PC-9 (cell line): Measurements from ENCODE around the gene MRC2. TPM values are rescaled to one million over a fixed set of nuclear protein-coding genes. Genes with fewer than 3 reads are reported as not detected.

Source experiments
- BruUV-seq: library from RNA; stranded (reverse); fragments of 400-500 nt; replicated peaks from 2 replicates; lab custom pipeline; 2021; lab: Mats Ljungman, UMichigan
- CTCF ChIA-PET: fragments of 300-600 bp; sonication (Branson Sonifier 250); formaldehyde crosslinking; loops from one replicate; lab custom pipeline; 2022; ENCODE audit warnings: antibody characterized with exemption; lab: Charles Lee
- POLR2A ChIA-PET: fragments of 300-600 bp; sonication (Branson Sonifier 250); formaldehyde crosslinking; loops from one replicate; lab custom pipeline; 2022; ENCODE audit warnings: antibody characterized with exemption; ENCODE audit not compliant: unreplicated experiment; lab: Charles Lee
- DNase-seq, 2 experiments: peaks; one replicate each; pipeline versions ENCODE4 v3.0.0 to v3.0.0-alpha.2; 2015 to 2022; ENCODE audit warnings: mixed read lengths in 1 of 2
- H2AFZ ChIP-seq: fragments of 200-600 bp; sonication (generic); 2 replicates; pipeline ENCODE4 v1.8.1; 2017; ENCODE audit warnings: antibody characterized with exemption
- H3F3A ChIP-seq: fragments of 200-600 bp; sonication (generic); 2 replicates; pipeline ENCODE4 v1.8.1; 2017; ENCODE audit warnings: antibody characterized with exemption, mild to moderate bottlenecking, low read depth; ENCODE audit not compliant: insufficient read depth
- H3K27ac ChIP-seq: fragments of 200-600 bp; sonication (generic); 2 replicates; pipeline ENCODE4 v1.6.1; 2016; ENCODE audit warnings: mixed run types
- H3K27me3 ChIP-seq: fragments of 200-600 bp; sonication (generic); 2 replicates; pipeline ENCODE4 v1.6.1; 2016; ENCODE audit warnings: low read depth, mixed run types; ENCODE audit not compliant: insufficient read depth
- H3K36me3 ChIP-seq: fragments of 200-600 bp; sonication (generic); 2 replicates; pipeline ENCODE4 v1.6.1; 2016; ENCODE audit warnings: low read depth, mixed run types
- H3K4me1 ChIP-seq: fragments of 200-600 bp; sonication (generic); replicated peaks from 2 replicates; pipeline ENCODE4 v1.6.1; 2016; ENCODE audit warnings: mixed run types; ENCODE audit not compliant: insufficient read depth
- H3K4me2 ChIP-seq: fragments of 200-600 bp; sonication (generic); 2 replicates; pipeline ENCODE4 v1.6.1; 2017; ENCODE audit warnings: mixed run types
- H3K4me3 ChIP-seq: fragments of 200-600 bp; sonication (generic); 2 replicates; pipeline ENCODE4 v1.6.1; 2016; ENCODE audit warnings: mixed run types
- H3K79me2 ChIP-seq: fragments of 200-600 bp; sonication (generic); 2 replicates; pipeline ENCODE4 v1.6.1; 2017; ENCODE audit warnings: low read depth, mixed run types
- H3K9me2 ChIP-seq: fragments of 200-600 bp; sonication (generic); 2 replicates; pipeline ENCODE4 v1.8.1; 2017; ENCODE audit warnings: mild to moderate bottlenecking; ENCODE audit not compliant: insufficient read depth
- H3K9me3 ChIP-seq: fragments of 200-600 bp; sonication (generic); 2 replicates; pipeline ENCODE4 v1.8.1; 2016; ENCODE audit warnings: low read depth; ENCODE audit not compliant: insufficient read depth
- H4K20me1 ChIP-seq: fragments of 200-600 bp; sonication (generic); 2 replicates; pipeline ENCODE4 v1.8.1; 2017; ENCODE audit not compliant: insufficient read depth
- EZH2 ChIP-seq: fragments of 200-600 bp; sonication (generic); IDR thresholded peaks from 2 replicates; pipeline ENCODE4 v1.8.0; 2017; ENCODE audit warnings: antibody characterized with exemption, low read depth
- intact Hi-C: fragments of 100-400 bp; cut with micrococcal nuclease; formaldehyde crosslinking; loops from one replicate; pipeline ENCODE4 v1.10.0; 2022; ENCODE audit not compliant: unreplicated experiment
- total RNA-seq: library from RNA; stranded (reverse); gene quantifications from 2 replicates; pipeline ENCODE4 v1.2.3, GENCODE V29; 2021
- TF ChIP-seq, protein P1 (sequence below): fragments of 200-600 bp; sonication (generic); conservative IDR thresholded peaks from 2 replicates; pipeline ENCODE4 v1.6.1; 2017; ENCODE audit warnings: mixed run types, antibody characterized with exemption, mild to moderate bottlenecking, moderate library complexity

Gene MRC2
- total RNA-seq, 1 experiment from 2014 or later: 1.0 TPM

DNA sequence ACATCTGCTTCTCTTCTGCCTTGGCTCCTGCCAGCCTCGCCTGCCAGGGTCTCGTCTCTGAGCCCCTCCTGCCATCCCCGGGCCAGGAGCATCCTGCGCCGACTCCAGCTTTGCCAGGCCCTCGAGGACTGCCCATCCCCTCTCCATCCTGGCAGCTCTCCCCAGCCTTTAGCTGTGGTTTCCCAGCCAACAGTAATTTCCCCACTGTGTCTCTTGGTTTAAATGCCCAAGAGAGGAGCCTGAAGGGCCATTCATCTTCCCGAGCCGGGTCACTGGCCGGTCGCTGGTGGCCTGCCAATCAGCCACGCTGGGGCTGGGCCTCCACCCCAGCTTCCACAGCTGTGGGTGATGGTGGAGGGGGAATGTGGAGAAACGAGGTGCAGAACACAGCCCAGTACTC, 47.8 kb downstream of the MRC2 start:
- no peak for DNase-seq
- no peak overlapping the region for H2AFZ ChIP-seq
- TF ChIP-seq, protein P1, sequence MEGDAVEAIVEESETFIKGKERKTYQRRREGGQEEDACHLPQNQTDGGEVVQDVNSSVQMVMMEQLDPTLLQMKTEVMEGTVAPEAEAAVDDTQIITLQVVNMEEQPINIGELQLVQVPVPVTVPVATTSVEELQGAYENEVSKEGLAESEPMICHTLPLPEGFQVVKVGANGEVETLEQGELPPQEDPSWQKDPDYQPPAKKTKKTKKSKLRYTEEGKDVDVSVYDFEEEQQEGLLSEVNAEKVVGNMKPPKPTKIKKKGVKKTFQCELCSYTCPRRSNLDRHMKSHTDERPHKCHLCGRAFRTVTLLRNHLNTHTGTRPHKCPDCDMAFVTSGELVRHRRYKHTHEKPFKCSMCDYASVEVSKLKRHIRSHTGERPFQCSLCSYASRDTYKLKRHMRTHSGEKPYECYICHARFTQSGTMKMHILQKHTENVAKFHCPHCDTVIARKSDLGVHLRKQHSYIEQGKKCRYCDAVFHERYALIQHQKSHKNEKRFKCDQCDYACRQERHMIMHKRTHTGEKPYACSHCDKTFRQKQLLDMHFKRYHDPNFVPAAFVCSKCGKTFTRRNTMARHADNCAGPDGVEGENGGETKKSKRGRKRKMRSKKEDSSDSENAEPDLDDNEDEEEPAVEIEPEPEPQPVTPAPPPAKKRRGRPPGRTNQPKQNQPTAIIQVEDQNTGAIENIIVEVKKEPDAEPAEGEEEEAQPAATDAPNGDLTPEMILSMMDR: no peak
- TF ChIP-seq EZH2: no peak
- intact Hi-C loops: loop anchor here (10.0 kb wide), 1 partner anchor 940 kb away; no protein-coding TSS in a partner anchor
- H3K27ac ChIP-seq: no peak overlapping the region
- no peak overlapping the region for H3K4me2 ChIP-seq
- no peaks in the 10 kb centered on the region for H3K9me3 ChIP-seq
- no peaks in the 10 kb centered on the region for H3K9me2 ChIP-seq
- no peaks in the 10 kb centered on the region for H4K20me1 ChIP-seq
- BruUV-seq: no TSS peak
- no peak overlapping the region for H3K4me3 ChIP-seq
- H3K4me1 ChIP-seq: no peaks in the 10 kb centered on the region
- H3K36me3 ChIP-seq: no peaks in the 10 kb centered on the region
- H3K79me2 ChIP-seq: no peaks in the 10 kb centered on the region
- CTCF ChIA-PET: no interaction called here
- H3F3A ChIP-seq: no peaks in the 10 kb centered on the region; the same call in none of the 2 replicates
- POLR2A ChIA-PET: no interaction called here
- H3K27me3 ChIP-seq: no peaks in the 10 kb centered on the region

DNA sequence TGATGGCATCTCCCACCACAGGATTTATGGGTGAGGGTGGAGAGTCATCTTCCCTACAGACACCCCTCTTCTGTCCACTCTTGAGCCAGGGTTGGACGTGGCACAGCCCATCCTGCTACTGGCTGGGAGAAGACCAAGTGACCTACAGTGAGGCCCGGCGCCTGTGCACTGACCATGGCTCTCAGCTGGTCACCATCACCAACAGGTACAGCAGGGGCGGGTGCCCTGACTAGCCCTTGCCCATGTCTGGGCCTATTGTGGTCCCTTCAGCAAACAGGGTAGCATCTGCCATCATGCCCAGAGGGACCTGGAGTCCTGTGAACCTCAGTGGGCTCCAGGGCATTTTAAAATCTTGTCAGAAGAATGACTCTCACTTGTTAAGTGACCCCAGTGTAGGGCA, 48.2 kb downstream of the MRC2 start:
- CTCF ChIA-PET: no interaction called here
- Histone ChIP-seq H2AFZ (no peak overlapping the region), H3K4me3 (no peak overlapping the region), H3K36me3 (no peaks in the 10 kb centered on the region), H3K4me2 (no peak overlapping the region), H4K20me1 (no peaks in the 10 kb centered on the region), H3K79me2 (no peaks in the 10 kb centered on the region), H3K27me3 (no peaks in the 10 kb centered on the region), H3F3A (no peaks in the 10 kb centered on the region; the same call in none of the 2 replicates), H3K9me2 (no peaks in the 10 kb centered on the region), H3K9me3 (no peaks in the 10 kb centered on the region), H3K4me1 (no peaks in the 10 kb centered on the region), H3K27ac (no peak overlapping the region)
- DNase-seq: no peak
- POLR2A ChIA-PET: no interaction called here
- intact Hi-C loops: loop anchor here (10.0 kb wide), 1 partner anchor 939 kb away; no protein-coding TSS in a partner anchor
- BruUV-seq: no TSS peak
- TF ChIP-seq, protein P1: no peak
- TF ChIP-seq EZH2: no peak

DNA sequence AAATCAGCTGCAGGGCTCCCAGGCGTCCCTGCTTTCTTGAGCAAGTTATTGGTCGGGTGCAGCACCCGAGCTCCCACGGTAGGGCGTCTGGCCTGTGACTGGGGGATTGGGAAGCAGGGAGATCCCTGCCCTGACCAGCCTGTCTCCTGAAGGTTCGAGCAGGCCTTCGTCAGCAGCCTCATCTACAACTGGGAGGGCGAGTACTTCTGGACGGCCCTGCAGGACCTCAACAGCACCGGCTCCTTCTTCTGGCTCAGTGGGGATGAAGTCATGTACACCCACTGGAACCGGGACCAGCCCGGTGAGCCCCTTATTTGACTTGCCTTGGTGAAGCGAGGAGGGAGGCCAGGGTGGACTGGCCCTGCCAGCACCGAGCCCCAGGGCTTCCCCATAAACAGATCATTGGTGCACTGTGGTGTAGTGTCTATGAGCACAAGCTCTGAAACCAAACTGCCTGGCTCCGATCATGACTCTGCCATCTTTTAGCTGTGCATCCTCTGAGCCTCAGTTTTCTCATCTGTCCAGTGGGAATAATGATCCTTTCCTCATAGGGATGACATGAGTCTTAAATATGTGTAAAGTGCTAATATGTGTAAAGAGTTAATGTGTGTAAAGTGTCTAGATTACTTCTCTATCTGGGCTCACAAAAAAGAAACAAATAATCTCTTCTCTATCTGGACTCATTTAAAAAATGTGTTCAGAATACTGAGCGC, 48.9 kb downstream of the MRC2 start:
- Histone ChIP-seq H3K79me2 (no peaks in the 10 kb centered on the region), H3K4me1 (no peaks in the 10 kb centered on the region), H3K27ac (no peak overlapping the region), H3K4me3 (no peak overlapping the region), H3K9me3 (no peaks in the 10 kb centered on the region), H3K36me3 (no peaks in the 10 kb centered on the region), H3K4me2 (no peak overlapping the region), H3K27me3 (no peaks in the 10 kb centered on the region), H3F3A (no peaks in the 10 kb centered on the region; the same call in none of the 2 replicates), H4K20me1 (no peaks in the 10 kb centered on the region), H2AFZ (no peak overlapping the region), H3K9me2 (no peaks in the 10 kb centered on the region)
- ChIA-PET POLR2A (interaction anchor here (0.5 kb wide), 1 partner anchor 144 kb away, joined by 4 read pairs; no protein-coding TSS in a partner anchor), CTCF (no interaction called here)
- intact Hi-C loops: loop anchor here (10.0 kb wide), 1 partner anchor 938 kb away; no protein-coding TSS in a partner anchor
- no peak for DNase-seq
- no TSS peak for BruUV-seq
- TF ChIP-seq, protein P1: no peak
- no peak for TF ChIP-seq EZH2
